ENCODE data around the gene LRMDA. TPM values are rescaled to one million over a fixed set of nuclear protein-coding genes. Genes with fewer than 3 reads are reported as not detected.

The LRMDA gene
- total and polyA plus RNA-seq, 12 donors = 30.7 to 132 (median 78.1) TPM

- no peak overlapping the region for H3K27ac ChIP-seq
- intact Hi-C loops (cut with DNase I) = loop anchor here in 1 of 2 donors (5.0 kb wide), 1 partner anchor 575 kb away; no protein-coding TSS in a partner anchor
- 93 to 96% (median 95%) methylated on average over 10 of the region's 10 CpGs for WGBS, 4 donors
- TF ChIP-seq POLR2A (IDR thresholded peaks at IDR 0.05) (no peak), CTCF (IDR thresholded peaks at IDR 0.05) (no peak)
- H3K4me1 ChIP-seq (replicated peaks in 1 of 2) = no peaks in the 10 kb centered on the region
- no peak for DNase-seq
- H3K9me3 ChIP-seq (replicated peaks in 1 of 3) = no peaks in the 10 kb centered on the region
- no peaks in the 10 kb centered on the region for H3K27me3 ChIP-seq
- no peaks in the 10 kb centered on the region for H3K36me3 ChIP-seq (replicated peaks in 1 of 2)
- H3K4me3 ChIP-seq = no peak overlapping the region
Measured at GRCh38 chr10:75717126-75717916, 285.9 kb downstream of the LRMDA start.

- H3K4me1 ChIP-seq (replicated peaks in 1 of 2) = no peaks in the 10 kb centered on the region
- no peak overlapping the region for H3K4me3 ChIP-seq
- no peak for DNase-seq
- H3K9me3 ChIP-seq (replicated peaks in 1 of 3) = no peaks in the 10 kb centered on the region
- H3K36me3 ChIP-seq (replicated peaks in 1 of 2) = no peaks in the 10 kb centered on the region
- H3K27me3 ChIP-seq = no peaks in the 10 kb centered on the region
- intact Hi-C loops (cut with DNase I) = loop anchor here in 1 of 2 donors (5.0 kb wide), 1 partner anchor 573 kb away; no protein-coding TSS in a partner anchor
- no peak overlapping the region for H3K27ac ChIP-seq
- TF ChIP-seq CTCF (IDR thresholded peaks at IDR 0.05) (no peak), POLR2A (IDR thresholded peaks at IDR 0.05) (no peak)
Measured at GRCh38 chr10:75718991-75719390, 287.6 kb downstream of the LRMDA start.

GRCh38 chr10:75720157-75720556 lies 288.7 kb downstream of the LRMDA start:
- DNase-seq = no peak
- H3K36me3 ChIP-seq (replicated peaks in 1 of 2) = no peaks in the 10 kb centered on the region
- H3K9me3 ChIP-seq (replicated peaks in 1 of 3) = no peaks in the 10 kb centered on the region
- no peaks in the 10 kb centered on the region for H3K27me3 ChIP-seq
- TF ChIP-seq CTCF (IDR thresholded peaks at IDR 0.05) (no peak), POLR2A (IDR thresholded peaks at IDR 0.05) (no peak)
- H3K4me3 ChIP-seq = no peak overlapping the region
- WGBS, 4 donors = 88 to 91% (median 89%) methylated on average over 7 of the region's 7 CpGs
- intact Hi-C loops (cut with DNase I) = no loop called here
- no peaks in the 10 kb centered on the region for H3K4me1 ChIP-seq (replicated peaks in 1 of 2)
- H3K27ac ChIP-seq = no peak overlapping the region

DNA sequence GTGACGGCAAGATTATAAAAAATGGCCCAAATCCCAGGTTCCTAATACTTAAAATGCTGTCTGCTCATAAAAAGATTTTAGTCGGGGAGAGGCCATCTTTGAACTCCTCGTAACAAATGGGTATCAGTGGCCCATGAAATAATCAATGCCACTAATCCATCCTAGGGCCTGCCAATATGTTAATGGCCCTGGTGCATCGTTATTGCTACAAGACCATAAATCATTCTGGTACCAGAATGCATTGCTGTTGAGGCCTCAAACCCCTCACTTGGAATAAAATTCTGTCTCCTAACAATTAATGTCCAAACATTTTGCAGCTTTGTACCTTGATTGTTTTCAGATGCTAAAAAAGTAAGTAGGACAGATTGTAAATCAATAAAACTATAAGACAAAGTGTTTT lies 290.6 kb downstream of the LRMDA start:
- intact Hi-C loops (cut with DNase I) = no loop called here
- Histone ChIP-seq H3K27me3 (no peaks in the 10 kb centered on the region), H3K27ac (no peak overlapping the region), H3K9me3 (replicated peaks in 1 of 3) (no peaks in the 10 kb centered on the region), H3K4me3 (no peak overlapping the region), H3K36me3 (replicated peaks in 1 of 2) (no peaks in the 10 kb centered on the region), H3K4me1 (replicated peaks in 1 of 2) (no peaks in the 10 kb centered on the region)
- no peak for DNase-seq
- TF ChIP-seq CTCF (IDR thresholded peaks at IDR 0.05) = no peak
- no peak for TF ChIP-seq POLR2A (IDR thresholded peaks at IDR 0.05)
- WGBS, 4 donors = 75 to 94% (median 89%) methylated on average over 4 of the region's 4 CpGs

Measured in adrenal gland (tissue), 12 donors.